Left cardiac atrium (tissue), 4 donors: Measurements from ENCODE around the gene ZNF8. TPM values are rescaled to one million over a fixed set of nuclear protein-coding genes. Genes with fewer than 3 reads are reported as not detected.
"Not testable (repeated sequence)": the region's sequence is repeated elsewhere in the genome, so short reads cannot be mapped to it uniquely, and the experiment has no call there.

Source experiments
- ATAC-seq, 2 donors: fragments of 200-7000 bp; cut with Tn5 transposase; one replicate each; pipeline ENCODE4 v1.9.1; 2020; ENCODE audit warnings: mild to moderate bottlenecking in 2 of 2, moderate library complexity in 2 of 2
- DNase-seq: peaks from one replicate; pipeline ENCODE4 v3.0.0-alpha.2; 2020
- intact Hi-C, 2 donors: fragments of 100-400 bp; cut with DNase I; formaldehyde crosslinking; loops; one replicate each; pipeline versions ENCODE4 v1.14.1 to v1.15.1; 2022 to 2023
- total RNA-seq, 2 donors: library from RNA; stranded (reverse); fragmentation: NEBNext Ultra II Directional; extraction: Animal tissue kit (Norgen Biotek cat#: 25700); gene quantifications; one replicate each; pipeline ENCODE4 v1.2.1, GENCODE V29; 2021
- donor health status: DM: no; HTN: yes; CAD: no.
- donor health status: DM: no; HTN: yes; CAD: no; lungs with severe emphysema.
- donor health status: DM: yes; HTN: yes; CAD: no.
- donor health status: Dilated cardiomyopathy.

Gene ZNF8
- total RNA-seq, 2 donors from 2014 or later, result 4.4 to 6.8 TPM

DNA sequence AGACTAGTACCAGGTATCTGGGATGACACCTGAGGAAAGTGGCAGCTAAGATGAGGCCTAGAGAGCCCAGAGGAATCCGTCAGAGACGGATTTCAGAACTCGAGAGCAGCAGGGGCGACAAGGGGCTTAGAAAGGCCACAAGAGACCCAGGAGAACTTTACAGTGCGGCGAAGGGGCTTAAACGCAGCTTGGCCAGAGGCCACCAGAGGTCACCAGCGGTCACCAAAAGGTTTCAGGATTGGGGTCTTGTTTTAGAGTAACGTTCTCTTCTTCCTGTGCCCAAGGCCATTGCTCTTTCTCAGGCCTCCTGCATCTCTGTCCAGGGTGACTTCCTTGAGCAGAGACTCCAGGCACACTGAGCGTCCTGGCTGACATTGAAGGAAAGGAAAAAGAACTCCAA lies 50.2 kb downstream of the ZNF8 start:
- DNase-seq, result no peak
- ATAC-seq, result no peak
- intact Hi-C loops, result no loop called here

DNA sequence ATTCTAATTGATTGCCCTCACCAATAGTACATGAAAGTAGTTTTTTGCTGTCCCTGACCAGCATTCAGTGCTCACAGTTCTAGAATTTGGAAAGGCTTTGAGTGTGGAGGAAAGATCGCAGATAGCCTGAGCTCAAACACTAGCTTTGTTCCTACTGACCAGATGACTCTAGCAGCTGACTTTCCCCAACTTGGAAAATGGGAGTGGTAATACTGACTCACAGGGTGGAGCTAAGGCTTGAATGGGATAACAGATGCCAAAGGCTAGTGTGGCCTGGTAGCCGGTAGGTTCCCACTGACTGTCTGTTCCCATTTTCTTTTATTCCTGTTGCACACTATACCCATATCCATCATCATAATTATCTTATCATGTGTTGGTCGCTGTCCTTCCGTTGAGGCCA lies 51.7 kb downstream of the ZNF8 start:
- DNase-seq (no peak), ATAC-seq (no peak)
- intact Hi-C loops, result no loop called here

- DNase-seq (no peak), ATAC-seq (no peak)
- intact Hi-C loops, result no loop called here
Measured at GRCh38 chr19:58332697-58333096, 53.9 kb downstream of the ZNF8 start.

- intact Hi-C loops, result no loop called here
- DNase-seq, result no peak
- ATAC-seq, result no peak
Measured at GRCh38 chr19:58334691-58335249, 56.0 kb downstream of the ZNF8 start.

DNA sequence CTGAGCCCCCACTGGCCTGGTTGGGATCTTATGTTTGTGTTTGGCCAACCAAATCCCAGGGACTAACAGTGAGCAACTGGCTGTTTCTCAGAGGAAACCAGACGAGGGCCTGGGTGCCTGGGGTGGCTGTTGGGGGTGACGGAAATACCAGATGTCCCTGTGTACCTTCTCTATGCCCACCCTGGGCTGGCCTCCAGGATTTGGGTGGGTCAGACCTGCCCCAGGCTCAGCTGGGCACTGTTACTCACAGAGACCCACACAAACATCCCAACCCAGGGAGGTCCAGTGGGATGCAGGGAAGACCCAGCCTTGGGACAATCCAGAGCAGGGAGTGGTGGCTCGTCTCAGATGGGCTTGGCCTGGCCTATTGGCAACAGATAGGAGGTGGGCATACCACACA lies 56.9 kb downstream of the ZNF8 start:
- intact Hi-C loops, result no loop called here
- DNase-seq (no peak), ATAC-seq (no peak)

- DNase-seq, result no peak
- intact Hi-C loops, result no loop called here
- no peak for ATAC-seq
Measured at GRCh38 chr19:58336216-58336615, 57.5 kb downstream of the ZNF8 start.

DNA sequence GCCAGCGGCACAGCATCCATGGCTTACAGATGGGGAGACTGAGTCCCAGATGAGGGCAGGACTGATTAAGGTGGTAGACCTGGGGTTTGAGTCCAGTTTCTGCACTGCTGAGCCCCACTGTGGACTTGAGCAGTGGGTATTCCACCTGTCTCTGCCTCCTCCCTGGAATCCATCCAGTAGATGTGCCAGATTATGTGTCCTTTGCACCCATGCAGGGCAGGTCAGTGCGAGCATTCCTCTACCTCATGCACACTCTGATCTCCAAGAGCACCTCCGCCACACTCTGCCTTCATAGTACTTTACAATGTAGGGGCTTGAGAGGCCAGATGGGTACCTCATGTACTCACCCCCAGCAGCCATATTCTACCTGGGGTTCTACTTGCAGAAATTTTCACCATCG lies 58.1 kb downstream of the ZNF8 start:
- intact Hi-C loops, result no loop called here
- ATAC-seq, result no peak

DNA sequence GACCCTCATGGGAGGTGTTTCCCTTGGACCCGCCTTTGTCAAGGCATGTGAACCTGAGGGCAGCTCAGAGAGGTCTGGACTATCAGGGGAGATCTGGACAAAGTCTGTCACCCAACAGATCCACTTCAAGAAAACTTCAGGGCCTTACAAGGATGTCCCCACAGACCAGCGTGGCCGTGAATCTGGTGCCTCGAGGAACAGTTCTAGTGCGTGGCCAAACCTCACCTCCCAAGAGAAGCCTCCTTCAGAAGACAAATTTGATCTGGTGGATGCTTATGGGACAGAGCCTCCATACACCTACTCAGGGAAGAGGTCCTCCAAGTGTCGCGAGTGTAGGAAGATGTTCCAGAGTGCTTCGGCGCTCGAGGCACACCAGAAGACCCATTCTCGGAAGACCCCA lies 59.6 kb downstream of the ZNF8 start:
- ATAC-seq (no peak), DNase-seq (no peak)
- intact Hi-C loops, result no loop called here

More for the DNA sequence above, 58.1 kb downstream of the ZNF8 start:
- DNase-seq, result no peak

DNA sequence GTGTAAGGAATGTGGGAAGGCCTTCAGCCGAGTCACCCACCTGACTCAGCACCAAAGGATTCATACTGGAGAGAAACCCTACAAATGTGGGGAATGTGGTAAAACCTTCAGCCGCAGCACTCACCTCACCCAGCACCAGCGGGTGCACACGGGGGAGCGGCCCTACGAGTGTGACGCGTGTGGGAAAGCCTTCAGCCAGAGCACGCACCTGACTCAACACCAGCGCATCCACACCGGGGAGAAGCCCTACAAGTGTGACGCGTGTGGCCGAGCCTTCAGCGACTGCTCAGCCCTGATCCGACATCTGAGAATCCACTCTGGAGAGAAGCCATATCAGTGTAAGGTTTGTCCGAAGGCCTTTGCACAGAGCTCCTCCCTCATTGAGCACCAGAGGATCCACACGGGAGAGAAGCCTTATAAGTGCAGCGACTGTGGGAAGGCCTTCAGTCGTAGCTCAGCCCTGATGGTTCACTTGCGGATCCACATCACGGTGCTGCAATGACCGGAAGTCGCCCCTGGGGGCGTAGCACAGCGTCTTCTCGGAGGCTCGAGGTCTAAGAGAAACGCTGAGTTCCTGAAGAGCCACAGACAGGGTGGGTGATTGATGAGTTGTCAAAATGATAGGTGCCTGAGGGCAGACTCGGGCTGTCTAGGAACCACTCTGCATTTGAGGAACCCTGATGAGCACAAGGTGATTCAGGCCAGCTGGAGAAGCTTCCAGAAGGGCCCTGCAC lies 60.2 kb downstream of the ZNF8 start:
- DNase-seq, result no peak
- peak in 1 of 2 donors; percentile 12 for ATAC-seq
- intact Hi-C loops, result no loop called here

- intact Hi-C loops, result no loop called here
- DNase-seq (no peak), ATAC-seq (no peak)
Measured at GRCh38 chr19:58345558-58345957, 66.8 kb downstream of the ZNF8 start.

- DNase-seq (peak; percentile 63), ATAC-seq (peak; percentile 98)
- intact Hi-C loops, result no loop called here
Measured at GRCh38 chr19:58346961-58347929, 68.5 kb downstream of the ZNF8 start.

- ATAC-seq, DNase-seq, intact Hi-C loops: not testable (repeated sequence)
Measured at GRCh38 chr19:58348080-58348479, 69.3 kb downstream of the ZNF8 start.

GRCh38 chr19:58349590-58349989 lies 70.8 kb downstream of the ZNF8 start:
- DNase-seq (no peak), ATAC-seq (no peak)
- intact Hi-C loops, result no loop called here

- DNase-seq (no peak), ATAC-seq (no peak)
- intact Hi-C loops, result no loop called here
Measured at GRCh38 chr19:58350001-58350861, 71.5 kb downstream of the ZNF8 start.

- no peak for DNase-seq
- intact Hi-C loops, result no loop called here
Measured at GRCh38 chr19:58350871-58351557, 72.3 kb downstream of the ZNF8 start.

GRCh38 chr19:58351558-58351878 lies 72.8 kb downstream of the ZNF8 start:
- intact Hi-C loops, result no loop called here
- DNase-seq (no peak), ATAC-seq (no peak)

More at GRCh38 chr19:58350871-58351557, 72.3 kb downstream of the ZNF8 start:
- ATAC-seq, result no peak

GRCh38 chr19:58351990-58352755 lies 73.4 kb downstream of the ZNF8 start:
- intact Hi-C loops, result no loop called here
- no peak for DNase-seq

More at GRCh38 chr19:58351990-58352755, 73.4 kb downstream of the ZNF8 start:
- ATAC-seq, result no peak
